Epithelial cell of esophagus (primary cell): ENCODE measurements around the gene ABCA3.

Experiments used
- DNase-seq: peaks from one replicate; pipeline ENCODE4 v3.0.0; 2010; ENCODE audit warnings: low read depth
- H3K4me3 ChIP-seq: 2 replicates; pipeline ENCODE4 v1.5.1; 2011; ENCODE audit warnings: mild to moderate bottlenecking, low read length, control low read depth
- TF ChIP-seq, protein P1 (sequence below): IDR thresholded peaks from 2 replicates; pipeline ENCODE4 v1.5.1; 2011; ENCODE audit warnings: low read depth, mild to moderate bottlenecking, low read length, control low read depth, inconsistent platforms; ENCODE audit not compliant: insufficient read depth; ENCODE audit errors: missing control alignments

The ABCA3 gene

DNA sequence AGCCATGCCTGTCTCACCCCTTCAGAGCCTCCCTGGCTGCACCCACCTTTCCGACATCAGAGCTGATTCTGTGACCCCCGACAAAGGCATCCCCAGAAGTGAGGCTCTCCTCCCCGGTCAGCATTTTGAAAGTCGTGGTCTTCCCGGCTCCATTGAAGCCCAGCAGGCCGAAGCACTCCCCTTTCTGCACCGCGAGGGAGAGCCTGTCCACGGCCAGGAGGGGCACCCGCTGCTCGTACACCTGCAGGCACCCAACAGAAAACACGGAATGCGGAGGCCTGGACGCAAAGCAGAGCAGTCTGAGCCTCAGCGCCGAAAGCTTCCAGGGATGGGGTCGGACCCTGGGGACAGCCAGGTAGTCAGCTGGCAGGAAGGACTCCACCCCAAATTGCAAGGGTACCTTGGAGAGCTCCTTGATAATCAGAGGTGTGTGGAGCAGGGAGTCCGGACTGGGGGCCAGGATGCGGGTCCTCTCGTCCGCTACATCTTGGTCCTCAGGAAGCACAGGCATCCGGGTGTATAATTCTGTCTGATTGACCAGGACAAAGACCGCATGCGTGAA lies 59.5 kb downstream of the ABCA3 start:
- TF ChIP-seq, protein P1, sequence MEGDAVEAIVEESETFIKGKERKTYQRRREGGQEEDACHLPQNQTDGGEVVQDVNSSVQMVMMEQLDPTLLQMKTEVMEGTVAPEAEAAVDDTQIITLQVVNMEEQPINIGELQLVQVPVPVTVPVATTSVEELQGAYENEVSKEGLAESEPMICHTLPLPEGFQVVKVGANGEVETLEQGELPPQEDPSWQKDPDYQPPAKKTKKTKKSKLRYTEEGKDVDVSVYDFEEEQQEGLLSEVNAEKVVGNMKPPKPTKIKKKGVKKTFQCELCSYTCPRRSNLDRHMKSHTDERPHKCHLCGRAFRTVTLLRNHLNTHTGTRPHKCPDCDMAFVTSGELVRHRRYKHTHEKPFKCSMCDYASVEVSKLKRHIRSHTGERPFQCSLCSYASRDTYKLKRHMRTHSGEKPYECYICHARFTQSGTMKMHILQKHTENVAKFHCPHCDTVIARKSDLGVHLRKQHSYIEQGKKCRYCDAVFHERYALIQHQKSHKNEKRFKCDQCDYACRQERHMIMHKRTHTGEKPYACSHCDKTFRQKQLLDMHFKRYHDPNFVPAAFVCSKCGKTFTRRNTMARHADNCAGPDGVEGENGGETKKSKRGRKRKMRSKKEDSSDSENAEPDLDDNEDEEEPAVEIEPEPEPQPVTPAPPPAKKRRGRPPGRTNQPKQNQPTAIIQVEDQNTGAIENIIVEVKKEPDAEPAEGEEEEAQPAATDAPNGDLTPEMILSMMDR: no peak
- H3K4me3 ChIP-seq: no peak overlapping the region
- DNase-seq: no peak

DNA sequence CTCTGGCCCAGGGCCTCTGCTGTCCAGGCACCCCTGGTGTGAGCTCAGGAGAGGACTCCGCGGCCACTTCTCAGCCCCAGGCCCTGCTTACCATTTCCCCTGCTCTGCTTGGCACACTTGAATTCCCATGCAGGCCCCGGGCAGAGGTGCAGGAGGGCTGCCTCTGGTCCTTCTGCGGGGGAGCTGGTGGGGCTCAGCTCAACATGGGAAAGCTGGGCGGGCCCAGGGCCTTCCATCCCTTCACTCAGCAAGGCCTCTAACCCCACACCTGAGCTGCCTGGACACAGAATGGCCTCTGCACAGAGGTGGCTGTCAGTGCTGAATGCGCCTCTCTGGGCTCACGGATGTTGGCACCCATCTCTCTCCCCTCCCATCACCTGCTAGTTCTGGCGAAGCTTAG lies 60.1 kb downstream of the ABCA3 start:
- no peak for DNase-seq
- no peak overlapping the region for H3K4me3 ChIP-seq
- TF ChIP-seq, protein P1: no peak

DNA sequence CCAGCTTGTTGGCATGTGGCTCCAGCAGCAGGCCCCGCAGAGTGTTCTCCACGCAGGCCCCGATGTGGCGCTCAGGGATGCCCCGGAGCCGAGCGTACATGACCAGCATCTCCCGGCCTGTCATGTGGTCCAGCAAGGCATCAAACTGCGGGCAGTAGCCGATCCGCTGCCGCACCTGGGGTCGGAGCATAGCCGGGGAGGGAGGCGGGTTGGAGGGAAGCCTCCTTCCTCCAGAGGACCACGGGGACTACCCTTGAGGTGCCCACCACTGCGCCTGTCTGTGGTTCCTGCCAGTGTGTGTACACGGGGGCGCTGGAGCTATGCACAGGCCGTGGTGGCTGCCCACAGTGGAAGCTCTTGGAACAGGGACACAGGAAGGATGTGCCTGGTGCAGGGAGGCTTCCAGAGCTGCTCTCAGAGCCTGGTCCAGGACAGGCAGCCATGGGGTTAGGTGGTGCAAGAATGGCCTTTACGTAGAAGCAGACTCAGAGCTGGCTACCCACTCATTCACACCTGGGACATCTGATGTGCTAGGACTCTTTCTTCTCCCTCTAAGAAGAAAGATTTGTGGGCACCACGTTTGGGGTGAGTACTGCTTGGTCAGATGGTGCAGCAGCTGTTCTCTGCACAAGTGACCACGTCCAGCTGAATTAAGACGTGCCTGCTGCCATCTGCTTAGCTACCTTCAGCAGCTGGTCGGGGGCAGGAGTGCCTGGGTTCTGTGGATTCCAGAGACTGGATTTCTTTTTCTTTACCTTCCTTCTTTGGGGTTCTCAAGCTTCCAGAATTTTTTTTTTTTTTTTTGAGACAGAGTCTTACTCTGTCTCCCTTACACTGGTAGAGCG lies 61.4 kb downstream of the ABCA3 start:
- no peak for DNase-seq
- TF ChIP-seq, protein P1: no peak
- no peak overlapping the region for H3K4me3 ChIP-seq

DNA sequence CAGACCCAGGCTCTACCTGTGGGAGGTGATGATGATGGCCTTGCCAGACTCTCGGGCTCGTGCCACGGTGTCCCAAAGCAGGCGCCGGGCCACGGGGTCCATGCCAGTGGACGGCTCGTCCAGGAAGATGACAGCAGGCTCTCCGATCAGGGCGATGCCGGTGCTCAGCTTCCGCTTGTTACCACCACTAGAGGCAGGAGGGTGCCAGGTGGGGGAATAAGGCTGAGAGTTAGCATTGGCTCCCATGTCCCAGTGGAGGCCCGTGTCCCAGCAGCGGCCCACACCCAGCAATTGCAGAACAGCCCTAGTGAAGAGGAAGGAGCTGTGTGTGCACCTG lies 62.3 kb downstream of the ABCA3 start:
- no peak for DNase-seq
- H3K4me3 ChIP-seq: no peak overlapping the region
- TF ChIP-seq, protein P1: peak; percentile 15

DNA sequence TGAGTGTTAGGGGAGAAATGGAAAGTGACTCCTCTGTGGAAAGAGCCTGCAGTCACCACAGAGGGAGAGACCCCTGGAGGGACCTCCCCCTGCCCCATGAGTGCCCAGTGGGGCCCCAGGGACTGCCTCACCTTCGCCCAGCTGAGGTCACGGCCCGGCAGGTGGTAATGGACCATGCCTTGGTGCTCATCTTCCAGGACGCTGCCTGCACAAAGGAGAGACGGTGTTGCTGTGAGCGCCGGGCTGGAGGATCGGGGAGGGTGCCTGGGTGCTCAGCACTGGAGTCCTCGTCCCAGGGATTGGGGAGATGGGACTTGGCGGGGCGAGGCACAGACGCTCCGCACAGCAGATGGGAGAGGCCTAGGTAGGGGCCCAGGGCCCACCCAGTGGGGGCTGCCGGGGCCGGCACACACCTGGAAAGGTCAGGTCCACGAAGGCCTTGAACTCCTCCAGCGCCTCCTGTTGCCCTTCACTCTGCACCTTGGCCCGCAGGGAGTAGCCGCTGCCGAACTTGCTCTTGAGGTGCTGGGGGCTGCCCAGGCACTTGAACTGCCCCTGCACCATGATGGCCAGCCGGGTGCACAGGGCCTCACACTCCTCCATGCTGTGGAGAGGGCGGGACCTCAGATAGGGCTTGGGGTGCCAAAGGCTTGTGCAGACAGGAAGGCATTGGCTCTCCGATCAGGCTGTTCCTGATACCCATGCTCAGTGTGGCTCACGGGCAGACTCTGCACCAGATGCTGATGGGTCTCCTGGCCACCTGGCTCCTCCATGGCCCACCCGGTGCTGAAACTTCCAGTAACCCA lies 62.9 kb downstream of the ABCA3 start:
- TF ChIP-seq, protein P1: no peak
- DNase-seq: no peak
- H3K4me3 ChIP-seq: no peak overlapping the region

DNA sequence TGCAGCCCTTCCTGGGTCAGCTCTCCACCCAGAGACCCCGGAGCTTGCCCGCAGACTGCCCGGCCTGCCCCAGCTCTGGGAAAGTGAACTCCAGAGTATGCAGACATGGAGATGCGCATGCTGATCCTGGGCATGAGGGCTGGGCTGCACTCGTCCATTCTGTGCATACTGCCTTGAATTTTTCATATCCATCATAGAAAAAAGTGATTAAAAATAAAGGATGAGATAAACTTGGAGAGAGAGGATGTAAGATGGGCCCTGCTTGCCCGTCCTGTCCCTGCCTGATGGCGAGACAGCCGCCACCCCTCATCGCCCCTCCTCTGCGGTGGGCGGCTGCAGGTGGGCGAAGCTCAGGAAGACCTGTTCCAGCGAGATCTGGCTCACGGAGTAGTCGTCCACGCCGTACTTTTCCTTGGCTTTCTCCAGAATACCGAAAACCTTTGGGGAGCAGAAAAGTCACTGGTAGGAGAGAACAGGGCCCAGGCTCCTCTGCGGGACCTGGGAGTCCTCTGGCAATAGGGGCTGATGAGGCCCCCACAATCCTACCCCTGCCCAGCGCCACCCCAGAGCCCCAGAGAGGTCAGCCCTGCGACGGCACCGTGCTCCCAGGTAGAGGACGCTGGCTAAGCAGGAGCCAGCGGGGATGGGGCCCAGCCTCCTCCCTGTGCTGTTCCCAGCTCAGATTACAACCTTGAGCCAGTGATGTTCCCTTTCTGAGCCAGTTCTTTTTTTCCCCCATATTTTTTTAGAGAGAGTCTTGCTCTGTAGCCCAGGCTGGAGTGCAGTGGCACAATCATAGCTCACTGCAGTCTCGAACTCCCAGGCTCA lies 63.9 kb downstream of the ABCA3 start:
- TF ChIP-seq, protein P1: no peak
- no peak overlapping the region for H3K4me3 ChIP-seq
- no peak for DNase-seq
